GM21526 (cell line): ENCODE measurements around the gene SENP1.

Experiments
- ATAC-seq: cut with Tn5 transposase; IDR thresholded peaks from one replicate; pipeline ENCODE4 v1.9.1; 2021; ENCODE audit warnings: moderate library complexity; ENCODE audit not compliant: unreplicated experiment, low FRiP score

SENP1 gene

DNA sequence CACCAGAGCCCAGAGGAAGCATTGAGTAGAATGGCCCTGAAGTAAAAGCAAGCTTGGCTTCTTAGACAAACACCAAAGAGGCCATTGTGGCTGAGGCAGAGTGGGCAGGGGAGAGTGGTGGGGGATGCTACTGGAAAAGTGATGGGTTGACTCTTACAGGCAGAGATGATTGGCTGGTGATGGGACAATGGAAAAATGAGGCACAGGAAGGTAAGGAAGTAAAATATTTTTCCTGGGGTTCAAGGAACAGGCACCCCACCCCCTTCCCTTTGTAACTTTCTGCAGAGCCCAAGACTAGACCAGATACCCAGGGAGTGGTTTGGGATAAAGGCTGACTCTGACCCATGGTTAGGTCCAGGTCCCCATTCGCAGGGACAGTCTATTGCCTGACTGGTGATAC, 66.7 kb downstream of the SENP1 start:
- no peak for ATAC-seq

DNA sequence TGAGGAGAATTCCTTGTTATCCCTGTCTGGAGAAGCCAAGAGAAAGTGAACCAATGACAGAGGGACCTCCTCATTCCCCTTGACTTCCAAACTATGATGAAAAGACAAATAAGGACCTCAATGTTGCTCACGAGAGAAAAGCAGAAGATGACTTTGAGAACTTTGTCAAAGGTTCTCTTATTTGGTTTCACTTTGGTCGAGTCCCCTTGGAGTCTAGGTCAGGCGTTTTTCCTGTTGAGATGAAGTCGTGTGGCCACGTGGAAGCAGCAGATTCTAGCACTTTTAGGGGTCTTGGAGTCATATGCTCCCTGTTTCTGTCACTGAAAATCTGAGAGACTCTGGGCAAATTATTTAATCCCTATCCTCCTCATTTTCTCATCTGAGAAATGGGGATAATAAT, 67.8 kb downstream of the SENP1 start:
- ATAC-seq: no peak

DNA sequence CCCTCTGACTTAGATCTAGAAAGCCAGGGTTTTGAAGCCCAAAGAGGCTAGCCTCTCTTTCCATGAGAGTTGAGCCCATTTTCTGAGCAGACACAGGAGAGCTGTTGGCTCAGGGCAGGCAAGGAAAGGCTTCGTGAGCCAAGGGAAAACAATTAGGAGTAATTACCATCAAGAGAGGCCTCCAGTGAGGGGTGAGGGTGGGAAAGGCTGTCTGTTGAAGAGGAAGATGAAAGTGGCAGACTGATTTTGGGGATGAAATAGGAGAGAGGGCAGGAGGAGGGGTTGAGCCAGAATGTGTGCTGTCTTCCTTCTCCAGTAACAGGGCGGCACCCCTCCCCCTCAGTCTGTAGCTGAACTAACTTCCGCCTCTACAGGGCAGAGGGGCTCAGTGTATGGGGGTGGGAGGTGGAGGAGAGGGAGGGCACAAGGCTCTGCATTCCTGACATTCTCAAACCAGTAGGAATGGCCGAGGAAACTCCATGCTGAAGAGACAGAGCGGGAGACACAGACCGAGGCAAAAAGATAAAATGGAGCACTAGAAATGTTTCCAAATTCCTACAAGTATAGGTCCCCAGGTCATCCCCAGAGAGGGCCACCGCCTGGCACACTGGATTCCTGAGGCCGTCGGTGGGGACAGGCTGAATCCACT, 68.5 kb downstream of the SENP1 start:
- no peak for ATAC-seq

DNA sequence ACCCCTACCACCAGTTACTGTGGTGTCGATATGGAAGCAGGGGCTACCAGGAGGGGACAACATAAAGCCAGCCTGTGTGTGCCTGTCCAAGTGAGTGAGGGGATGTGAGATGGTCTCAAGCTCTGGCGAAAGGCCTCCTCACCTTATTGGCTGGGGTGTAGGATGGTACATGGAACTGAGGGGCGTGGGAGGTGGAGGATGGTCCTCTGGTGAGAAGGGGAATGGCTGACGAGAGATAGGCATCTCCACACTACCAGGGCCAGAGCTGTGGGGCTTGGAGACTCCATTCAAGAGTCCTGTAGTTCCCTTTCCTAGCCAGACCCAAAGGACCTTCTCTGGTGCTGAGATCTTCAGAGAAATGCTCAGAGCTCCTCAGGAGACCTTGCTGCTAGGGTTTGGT, 69.1 kb downstream of the SENP1 start:
- ATAC-seq: no peak

DNA sequence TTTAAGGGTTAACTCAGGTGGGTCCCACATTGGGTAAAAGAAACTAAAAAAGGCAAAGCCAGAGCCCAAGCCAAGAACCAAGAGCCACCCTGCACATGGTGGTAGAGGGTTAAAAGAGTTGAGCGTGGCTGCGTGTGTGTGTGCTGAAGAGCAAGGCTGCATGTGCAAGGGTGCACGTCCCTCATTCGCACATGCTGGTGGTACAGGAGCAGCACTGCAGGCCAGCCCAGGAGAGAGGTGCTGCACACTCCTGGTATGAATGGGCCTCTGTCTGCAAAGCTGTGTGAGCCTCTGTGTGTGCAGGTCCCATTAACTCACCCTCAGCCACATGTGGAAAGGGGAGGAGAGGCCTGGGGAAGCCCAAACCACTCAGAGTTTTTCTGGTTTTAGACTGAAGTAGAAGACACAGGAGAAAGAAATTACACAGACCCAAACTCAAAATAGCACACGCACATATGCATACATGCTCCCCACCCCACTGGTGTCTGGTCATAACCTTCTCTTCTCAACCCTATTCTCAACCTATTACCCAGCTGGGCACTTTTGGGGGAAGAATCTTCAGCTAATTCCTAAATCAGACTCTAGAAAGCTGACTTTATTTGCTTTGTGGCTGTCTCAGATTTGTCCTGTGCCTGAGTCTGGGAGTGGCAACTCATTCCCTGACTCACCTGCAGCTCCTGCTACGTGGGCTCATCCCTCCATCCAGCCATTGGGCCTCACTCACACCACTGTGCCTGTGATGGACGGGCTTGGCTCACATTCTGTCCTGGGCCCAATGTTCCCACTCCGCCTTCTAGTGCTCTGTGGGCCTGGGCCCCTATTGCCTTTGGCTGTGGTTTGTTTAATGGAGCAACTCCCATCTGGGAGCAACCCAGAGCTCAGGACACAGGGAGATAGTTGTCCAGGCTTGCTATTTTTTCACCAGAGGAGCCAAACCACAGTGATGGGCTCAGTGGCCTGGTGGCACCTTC, 70.8 kb downstream of the SENP1 start:
- no peak for ATAC-seq

DNA sequence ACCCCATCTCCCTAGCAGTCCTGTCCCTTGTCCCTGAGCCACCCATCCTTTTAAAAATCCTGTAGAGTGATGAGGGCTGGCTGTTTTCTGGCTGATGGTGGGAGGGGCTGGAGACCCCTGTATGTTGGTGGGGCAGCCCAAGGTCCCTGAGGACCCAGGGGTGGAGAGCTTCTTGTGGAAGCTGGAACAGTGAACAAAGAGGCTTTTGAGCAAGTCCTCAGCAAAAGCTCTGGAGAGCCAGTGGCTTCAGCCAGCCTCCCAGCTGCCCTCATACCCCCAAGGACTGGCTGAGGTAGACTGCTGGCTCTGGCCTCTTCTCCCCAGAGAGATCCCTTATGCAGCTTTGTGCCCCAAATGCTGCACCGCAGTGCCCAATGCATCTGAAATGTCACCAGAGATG, 72.4 kb downstream of the SENP1 start:
- no peak for ATAC-seq

DNA sequence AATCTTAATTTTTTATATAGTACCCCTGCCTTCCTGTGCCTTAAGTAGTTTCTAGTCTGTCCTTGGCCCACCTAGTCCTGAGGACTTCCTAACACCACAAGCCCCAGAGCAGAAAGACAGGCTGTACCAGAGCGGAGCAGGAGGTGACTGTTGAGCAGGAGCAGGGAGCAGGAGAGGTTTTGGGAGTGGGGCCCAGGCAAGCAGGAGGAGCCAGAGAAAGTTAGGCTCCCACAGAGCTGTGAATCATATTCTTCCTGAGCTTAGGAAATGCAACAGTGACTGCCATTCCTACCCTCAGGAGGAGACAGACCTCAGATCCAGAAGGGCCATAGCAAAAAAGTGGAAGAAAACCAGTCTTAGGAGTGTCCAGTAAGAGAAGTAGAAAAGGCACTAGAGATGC, 73.3 kb downstream of the SENP1 start:
- ATAC-seq: no peak

DNA sequence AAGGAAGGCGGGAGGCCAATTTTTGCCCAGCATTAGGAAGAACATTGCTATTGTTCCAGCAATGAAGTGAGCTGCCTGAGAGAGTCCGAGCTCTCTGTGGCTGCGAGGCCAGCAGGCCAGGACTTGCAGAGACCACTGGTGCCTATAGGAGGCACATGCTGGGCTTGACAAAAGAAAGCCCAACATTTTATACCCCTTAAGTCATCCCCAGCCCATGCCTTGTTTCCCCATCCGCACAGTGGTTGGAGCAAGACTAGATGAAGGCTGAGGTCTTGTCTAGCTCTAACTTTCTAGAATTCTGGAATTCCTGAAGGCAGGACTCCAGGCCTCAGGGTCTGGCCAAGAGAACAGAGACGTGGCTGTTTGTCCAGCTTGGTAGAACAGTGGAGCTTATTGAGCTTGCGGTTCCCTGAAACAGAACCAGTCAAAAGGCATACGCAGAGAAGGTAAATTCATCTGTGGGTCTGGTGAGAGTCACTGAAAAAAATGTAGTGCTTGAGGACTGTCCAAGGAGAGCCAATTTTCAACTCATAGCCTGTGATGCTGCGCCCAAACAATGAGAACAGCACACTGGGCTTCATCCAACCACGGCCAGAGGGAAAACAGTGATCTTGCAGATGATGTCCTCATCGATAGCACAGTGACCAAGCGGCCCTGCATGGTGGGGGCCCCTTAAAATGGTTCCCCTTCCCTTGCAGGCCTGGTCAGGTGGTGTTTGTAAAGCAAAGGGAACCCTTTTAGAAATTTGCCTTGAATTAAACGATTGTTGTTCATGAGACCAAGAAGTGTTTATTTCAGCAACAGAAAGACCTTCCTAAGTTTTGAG, 74.5 kb downstream of the SENP1 start:
- ATAC-seq: no peak

DNA sequence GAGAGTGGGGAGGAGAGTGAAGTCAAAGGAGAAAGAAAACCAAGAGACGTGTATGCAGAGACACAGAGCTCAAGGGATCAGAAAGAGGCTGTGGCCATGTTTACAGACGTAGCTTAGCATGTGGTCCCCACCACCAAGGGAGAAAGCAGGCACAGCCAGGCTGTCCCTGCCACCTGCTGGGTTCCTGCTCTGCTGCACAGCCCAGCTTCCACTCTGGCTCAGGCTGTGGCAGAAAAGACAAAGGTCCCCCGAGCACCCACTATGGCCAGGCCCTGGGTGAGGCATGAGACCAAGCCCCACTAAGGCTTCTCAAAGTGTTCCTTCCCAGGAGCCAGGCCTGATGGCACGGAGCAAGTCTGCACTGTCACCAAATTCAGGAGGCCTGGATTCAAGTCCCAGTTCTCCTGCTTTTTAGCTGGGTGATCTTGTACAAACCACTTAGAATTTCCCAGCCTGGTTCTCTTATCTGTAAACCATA, 75.7 kb downstream of the SENP1 start:
- ATAC-seq: no peak

DNA sequence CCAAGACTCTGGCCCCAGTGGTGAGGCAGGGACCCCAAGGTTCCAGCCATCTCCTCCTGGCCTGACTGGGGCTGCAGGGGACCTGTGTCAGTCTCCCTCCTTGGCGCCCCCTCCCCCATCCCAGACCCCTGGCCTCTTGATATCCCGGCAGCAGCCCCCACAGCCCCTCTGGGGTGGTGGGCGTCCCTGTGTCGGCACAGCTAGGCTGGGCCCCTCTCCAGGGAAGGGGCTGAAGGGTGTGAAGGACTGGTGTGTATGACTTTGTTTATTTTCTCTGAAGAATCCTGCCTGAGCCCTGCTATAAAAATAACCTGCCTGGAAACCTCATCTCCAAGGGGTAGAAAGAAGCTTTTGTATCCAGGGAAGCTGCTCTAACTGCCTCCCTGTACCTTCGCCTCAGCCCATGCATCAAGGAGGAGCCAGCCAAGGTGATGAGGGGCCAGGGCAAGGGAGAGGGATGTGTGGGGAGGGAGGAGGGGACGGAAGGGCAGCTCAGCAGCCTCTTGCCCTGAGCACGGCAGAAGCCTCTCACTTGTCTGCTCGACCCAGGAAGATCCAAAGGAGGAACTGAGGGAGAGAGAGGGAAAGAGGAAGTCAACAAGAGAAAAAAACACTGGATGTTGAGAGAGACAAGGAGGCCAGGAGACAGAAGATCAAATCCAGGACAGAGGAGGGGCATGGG, 76.2 kb downstream of the SENP1 start:
- no peak for ATAC-seq

DNA sequence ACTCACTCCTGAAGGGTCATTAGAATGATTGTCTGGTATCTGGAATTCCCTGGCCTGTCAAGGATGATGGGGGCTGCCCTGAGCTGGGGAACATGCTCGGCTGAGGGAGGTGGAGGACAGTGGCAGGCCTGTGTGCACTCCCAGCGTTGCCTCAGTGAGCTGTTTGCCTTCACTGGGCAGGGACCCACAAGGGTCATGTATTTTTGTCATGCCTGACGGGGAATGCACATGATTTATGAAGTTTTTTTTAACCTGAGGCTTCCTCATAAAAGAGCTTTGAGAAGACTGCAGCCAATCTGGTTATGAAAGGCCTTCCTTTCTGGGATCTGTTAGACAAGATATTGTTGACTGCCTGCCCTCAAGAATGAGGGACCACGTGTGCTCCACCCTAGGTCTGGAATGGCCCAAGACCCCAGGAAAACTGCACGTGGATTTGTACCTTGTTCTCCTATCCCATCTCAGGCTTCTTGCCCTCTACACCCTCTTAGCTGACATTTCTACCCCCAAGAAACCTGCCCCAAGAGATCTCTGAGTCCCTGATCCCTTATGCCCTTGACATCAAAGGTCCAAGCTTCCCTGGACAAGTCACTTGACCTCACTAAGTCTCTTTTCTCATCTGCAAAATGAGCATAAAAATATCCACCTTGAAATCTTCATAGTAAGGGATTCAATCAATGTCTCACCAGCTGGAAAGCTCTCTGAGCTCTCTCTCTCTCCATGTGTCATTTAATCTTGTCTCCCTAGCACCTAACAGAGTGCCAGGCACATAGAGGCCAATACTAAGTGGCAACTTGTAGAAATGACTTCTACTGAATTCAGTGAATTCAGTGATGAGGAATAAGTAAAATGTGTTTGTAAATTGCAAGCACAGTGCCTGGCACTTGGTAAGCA, 77.1 kb downstream of the SENP1 start:
- no peak for ATAC-seq

DNA sequence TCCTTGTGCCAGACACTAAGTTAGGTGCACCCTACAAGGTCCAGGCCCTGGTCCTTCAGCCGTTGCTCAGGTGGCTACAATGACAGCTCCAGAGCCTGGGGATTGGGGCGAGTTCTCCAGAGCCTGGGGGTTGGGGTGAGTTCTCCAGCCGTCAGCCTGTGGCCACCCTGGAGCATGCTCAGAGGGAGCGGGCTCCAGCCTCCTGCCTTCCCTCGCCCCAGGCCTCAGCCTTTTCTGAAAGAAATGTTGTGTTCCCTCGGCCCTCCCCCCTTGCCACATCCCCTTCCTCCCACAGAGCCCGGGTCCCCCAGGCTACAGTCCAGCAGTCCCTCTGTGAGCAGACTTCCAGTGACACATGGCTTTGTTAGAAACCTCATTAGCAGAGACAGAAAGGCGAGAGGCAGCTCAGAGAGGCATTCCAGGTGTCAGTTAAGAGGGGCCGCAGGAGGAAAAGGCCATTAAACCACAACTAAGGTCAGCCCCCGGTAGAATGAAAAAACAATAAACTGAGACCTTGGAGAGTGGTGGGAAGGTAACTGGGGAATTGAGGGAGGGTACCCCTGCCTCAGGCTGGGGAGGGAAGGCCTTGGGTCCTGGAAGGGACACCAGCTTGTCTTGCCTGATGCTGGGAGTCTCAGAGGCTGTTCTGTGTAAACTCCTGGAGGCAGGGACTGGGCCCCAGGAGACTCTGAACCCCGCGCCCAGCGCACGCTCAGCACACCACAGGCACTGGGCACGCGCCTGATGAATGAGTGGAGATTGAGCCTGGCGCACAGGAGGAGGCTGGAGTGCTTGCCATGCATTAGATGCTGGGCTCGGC, 78.5 kb downstream of the SENP1 start:
- ATAC-seq: no peak

DNA sequence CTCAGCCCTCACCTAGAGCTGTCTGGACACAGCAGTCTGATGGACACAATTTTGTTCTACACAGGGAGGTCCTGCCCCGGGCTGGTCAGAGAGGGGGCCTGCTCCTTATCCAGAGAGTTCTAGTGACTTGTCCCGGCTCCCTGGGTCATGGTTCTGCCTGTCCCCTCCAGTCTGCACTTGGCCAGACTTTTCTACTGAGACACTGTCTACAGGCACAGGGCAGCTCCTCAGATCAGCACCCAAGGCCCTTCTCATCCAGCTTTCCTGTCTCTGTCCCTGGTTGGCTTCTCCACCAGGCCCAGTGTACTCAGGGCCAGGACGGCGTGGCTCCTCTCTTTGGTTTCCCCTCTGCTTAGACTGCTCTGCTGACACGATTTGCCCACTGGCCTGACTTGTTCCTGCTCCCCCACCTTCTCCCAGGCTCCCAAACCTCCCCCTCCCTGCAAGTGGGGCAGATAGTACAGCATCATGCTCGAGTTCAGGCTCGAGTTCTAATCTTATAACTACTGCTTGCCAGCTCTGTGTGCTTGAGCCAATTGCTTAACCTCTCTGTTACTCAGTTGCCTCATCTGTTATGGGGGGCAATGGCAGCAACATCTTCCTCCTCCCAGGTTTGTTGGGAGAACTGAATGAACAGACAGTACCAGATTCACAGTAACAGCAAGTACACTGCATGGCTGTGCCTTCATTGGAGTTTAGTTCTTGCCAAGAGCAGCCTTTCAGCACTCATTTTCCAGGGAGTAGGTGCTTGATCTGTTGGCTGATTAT, 79.6 kb downstream of the SENP1 start:
- no peak for ATAC-seq

DNA sequence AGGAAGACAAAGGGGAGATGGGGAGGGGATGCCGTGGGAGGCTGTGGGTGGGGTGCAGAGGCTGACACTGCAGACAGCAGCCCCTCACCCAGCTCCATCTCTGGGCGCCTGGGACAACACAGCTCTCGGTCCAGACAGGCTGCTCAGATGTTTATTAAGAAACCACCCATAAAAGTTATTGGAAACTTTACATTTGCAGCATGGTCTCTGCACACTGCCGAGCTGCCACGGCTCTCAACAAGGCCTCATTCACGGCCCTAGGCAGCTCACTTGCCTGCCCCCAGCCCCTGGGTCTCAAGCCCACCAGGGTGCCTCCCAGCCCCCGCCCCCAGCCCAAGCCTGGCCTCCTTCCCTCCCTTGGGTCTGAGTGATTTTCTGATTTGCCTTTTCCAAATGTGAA, 80.6 kb downstream of the SENP1 start:
- no peak for ATAC-seq

DNA sequence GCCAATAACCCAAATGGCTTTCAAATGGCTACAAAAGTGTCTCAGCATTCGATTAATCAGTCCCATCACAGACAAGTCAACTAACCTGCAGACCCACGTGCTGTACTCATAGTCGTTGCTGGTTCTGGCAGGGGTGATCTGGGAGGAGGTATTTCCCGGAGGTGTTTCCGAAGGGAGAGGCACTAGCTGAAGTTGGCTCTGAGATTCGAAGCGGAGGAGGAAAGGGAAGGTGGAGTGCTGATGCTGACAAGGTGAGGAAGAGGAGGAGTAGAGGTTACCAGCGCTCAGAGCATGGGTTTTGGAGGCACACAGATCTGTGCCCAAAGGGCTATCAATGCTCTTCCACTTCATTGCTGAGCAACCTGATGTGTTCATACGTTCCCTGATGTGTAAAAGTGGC, 81.1 kb downstream of the SENP1 start:
- ATAC-seq: no peak

DNA sequence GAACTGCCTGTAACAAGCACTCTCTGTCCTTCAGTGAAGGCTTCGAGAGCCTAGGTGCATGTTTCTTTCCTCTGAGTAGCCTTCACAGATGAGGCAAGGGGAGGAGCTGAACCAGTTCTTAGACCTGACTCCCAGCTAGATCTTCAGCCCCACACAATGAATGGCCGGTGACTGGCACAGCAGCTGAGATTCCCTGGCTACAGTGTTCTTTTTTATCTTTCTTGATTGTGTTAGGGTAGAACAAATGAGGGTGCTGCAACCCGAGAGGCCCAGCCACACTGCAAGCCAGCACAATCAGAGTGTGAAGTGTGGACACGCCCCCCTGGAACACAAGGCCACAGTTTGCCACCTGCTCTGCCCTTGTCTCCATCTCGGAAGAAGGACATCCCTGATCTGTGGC, 82.5 kb downstream of the SENP1 start:
- no peak for ATAC-seq

DNA sequence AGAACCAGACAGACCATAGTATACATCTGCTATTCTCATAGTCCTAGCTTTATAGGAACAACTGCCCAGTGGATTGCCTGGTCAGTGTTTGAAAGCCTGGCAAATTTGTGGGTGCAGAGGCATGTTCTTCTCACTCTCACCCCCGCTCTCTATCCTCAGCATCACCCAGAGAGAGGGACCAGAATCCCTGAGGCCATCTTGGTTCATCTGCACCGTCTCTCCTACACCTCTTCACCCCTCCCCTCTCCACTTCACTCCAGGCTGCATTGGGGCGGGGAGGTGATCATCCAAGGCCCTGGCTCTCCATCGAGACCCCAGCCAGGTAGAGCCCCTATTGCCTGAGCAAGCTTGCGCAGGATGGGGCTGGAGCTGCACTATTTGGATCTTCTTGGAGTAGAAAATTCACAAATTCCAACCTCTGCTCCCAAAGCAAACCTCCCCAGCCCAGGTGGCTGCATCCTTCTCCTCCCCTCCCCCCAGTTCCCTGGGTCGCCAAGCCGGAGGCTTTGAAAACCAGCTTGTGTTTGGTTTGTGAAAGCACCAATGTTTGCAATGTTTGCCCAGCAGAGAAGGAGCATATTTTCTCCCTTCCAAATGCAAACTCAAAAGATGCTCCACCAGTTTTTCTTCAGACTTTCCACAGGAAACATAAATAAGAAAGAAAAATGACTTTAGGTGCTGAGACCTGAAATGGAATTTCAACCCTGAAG, 83.0 kb downstream of the SENP1 start:
- ATAC-seq: no peak
